Peyer's patch (tissue), 4 donors: ENCODE data around the gene KCTD19. TPM values are rescaled to one million over a fixed set of nuclear protein-coding genes. Genes with fewer than 3 reads are reported as not detected.

Source experiments
- DNase-seq, 3 donors: peaks; one replicate each; pipeline ENCODE4 v3.0.0-alpha.2; 2017 to 2019
- H3K27ac ChIP-seq, 4 donors: fragments of 200-600 bp; sonication (generic); one replicate each; pipeline ENCODE4 v1.5.1; 2016 to 2019
- H3K27me3 ChIP-seq, 2 donors: fragments of 200-600 bp; sonication (generic); one replicate each; pipeline ENCODE4 v1.5.1; 2019
- H3K36me3 ChIP-seq, 3 donors: fragments of 200-600 bp; sonication (generic); one replicate each; pipeline ENCODE4 v1.5.1; 2016 to 2019
- H3K4me1 ChIP-seq, 4 donors: fragments of 200-600 bp; sonication (generic); one replicate each; pipeline ENCODE4 v1.5.1; 2016 to 2019
- H3K4me3 ChIP-seq, 4 donors: fragments of 200-600 bp; sonication (generic); 1 replicate in 3 of 4; 2 replicates in 1 of 4; pipeline ENCODE4 v1.5.1; 2016 to 2019; ENCODE audit warnings: mild to moderate bottlenecking in 1 of 4
- H3K9me3 ChIP-seq, 4 donors: fragments of 200-600 bp; sonication (generic); one replicate each; pipeline ENCODE4 v1.5.1; 2016 to 2019; ENCODE audit warnings: mild to moderate bottlenecking in 1 of 4
- POLR2A ChIP-seq, 2 donors: fragments of 450-650 bp; IDR thresholded peaks; one replicate each; pipeline ENCODE4 v1.5.1; 2017; ENCODE audit warnings: antibody characterized with exemption in 2 of 2, mild to moderate bottlenecking in 2 of 2, moderate library complexity in 2 of 2
- total RNA-seq, 4 donors: library from RNA; depleted of rRNA; stranded (reverse); fragments of >200 nt; gene quantifications; one replicate each; pipeline ENCODE4 v1.1.0, GENCODE V29; 2016
- TF ChIP-seq, protein P1 (sequence below), 6 experiments: fragments of 450-650 bp in 4 of 6; fragments of 200-600 bp in 2 of 6; sonication (generic) in 1 of 6; IDR thresholded peaks; one replicate each; pipeline ENCODE4 v1.5.1; 2017 to 2019; ENCODE audit warnings: antibody characterized with exemption in 6 of 6, mild to moderate bottlenecking in 3 of 6, moderate library complexity in 1 of 6

Gene KCTD19
- total RNA-seq, 4 donors from 2014 or later: not detected

DNA sequence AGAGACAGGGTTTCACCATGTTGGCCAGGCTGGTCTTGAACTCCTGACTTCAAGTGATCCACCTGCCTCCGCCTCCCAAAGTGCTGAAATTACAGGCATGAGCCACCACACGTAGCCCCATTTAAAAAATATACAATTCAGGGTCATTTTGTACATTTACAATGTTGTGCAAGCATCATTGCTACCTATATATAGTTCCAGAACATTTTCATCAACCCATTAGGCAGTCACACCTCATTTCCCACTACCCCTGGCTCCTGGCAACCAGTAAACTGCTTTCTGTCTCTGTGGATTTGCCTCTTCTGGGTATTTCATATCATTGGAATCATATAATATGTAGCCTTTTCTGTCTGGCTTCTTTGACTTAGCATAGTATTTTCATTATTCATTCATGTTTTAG is 6.8 kb upstream of the KCTD19 start:
- Histone ChIP-seq H3K9me3 (peaks cover 0 to 7% (median 1%) of the 10 kb centered on the region in 4 donors), H3K27me3 (no peaks in the 10 kb centered on the region), H3K27ac (no peak overlapping the region), H3K36me3 (no peaks in the 10 kb centered on the region), H3K4me1 (no peaks in the 10 kb centered on the region), H3K4me3 (no peak overlapping the region)
- DNase-seq: no peak
- no peak for TF ChIP-seq POLR2A (IDR thresholded peaks at IDR 0.05)
- TF ChIP-seq, protein P1, sequence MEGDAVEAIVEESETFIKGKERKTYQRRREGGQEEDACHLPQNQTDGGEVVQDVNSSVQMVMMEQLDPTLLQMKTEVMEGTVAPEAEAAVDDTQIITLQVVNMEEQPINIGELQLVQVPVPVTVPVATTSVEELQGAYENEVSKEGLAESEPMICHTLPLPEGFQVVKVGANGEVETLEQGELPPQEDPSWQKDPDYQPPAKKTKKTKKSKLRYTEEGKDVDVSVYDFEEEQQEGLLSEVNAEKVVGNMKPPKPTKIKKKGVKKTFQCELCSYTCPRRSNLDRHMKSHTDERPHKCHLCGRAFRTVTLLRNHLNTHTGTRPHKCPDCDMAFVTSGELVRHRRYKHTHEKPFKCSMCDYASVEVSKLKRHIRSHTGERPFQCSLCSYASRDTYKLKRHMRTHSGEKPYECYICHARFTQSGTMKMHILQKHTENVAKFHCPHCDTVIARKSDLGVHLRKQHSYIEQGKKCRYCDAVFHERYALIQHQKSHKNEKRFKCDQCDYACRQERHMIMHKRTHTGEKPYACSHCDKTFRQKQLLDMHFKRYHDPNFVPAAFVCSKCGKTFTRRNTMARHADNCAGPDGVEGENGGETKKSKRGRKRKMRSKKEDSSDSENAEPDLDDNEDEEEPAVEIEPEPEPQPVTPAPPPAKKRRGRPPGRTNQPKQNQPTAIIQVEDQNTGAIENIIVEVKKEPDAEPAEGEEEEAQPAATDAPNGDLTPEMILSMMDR (IDR thresholded peaks at IDR 0.05): no peak

DNA sequence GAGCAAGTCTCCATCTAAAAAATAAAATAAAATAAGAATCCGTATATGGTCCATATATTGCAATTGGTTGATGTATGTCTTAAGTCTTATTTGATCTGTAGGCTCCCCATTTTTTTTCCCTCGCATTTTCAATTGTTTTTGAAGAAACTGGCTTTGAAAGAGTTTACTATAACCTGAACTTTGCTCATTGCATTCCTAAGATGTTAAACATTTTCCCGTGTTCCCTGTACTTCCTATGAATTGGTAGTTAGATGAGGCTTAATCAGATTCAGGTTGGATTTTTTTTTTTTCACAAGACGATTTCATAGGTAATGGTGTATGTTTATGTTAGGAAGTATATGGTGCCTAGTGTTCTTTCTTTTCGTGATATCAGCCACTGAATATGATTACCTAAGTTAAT is 3.4 kb upstream of the KCTD19 start:
- peaks cover 0 to 5% (median 1%) of the 10 kb centered on the region in 4 donors for H3K9me3 ChIP-seq
- no peak for TF ChIP-seq POLR2A (IDR thresholded peaks at IDR 0.05)
- TF ChIP-seq, protein P1 (IDR thresholded peaks at IDR 0.05): no peak
- no peaks in the 10 kb centered on the region for H3K36me3 ChIP-seq
- H3K4me3 ChIP-seq: no peak overlapping the region
- H3K27ac ChIP-seq: no peak overlapping the region
- H3K4me1 ChIP-seq: peaks cover 0 to 10% (median 5%) of the 10 kb centered on the region in 4 donors
- DNase-seq: no peak
- H3K27me3 ChIP-seq: no peaks in the 10 kb centered on the region

DNA sequence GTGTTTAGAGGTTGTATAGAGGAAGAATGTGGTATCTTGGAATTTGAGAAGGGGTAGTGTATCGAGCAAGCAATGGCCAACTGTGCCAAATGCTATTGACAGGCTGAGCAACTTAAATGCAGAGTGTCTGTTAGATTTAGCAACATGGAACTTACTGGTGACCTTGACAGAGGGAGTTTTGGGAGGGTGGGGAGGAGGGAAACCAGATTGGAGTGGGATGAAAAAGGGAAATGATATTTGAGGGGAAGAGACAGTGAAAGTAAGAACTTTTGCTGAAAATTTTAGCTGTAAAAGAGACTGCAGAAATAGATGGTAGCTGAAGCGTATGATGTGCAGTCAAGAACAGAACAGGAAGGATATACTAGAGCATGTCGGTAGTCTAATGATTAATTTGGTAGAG is 1.2 kb upstream of the KCTD19 start:
- peaks cover 0 to 10% (median 5%) of the 10 kb centered on the region in 4 donors for H3K4me1 ChIP-seq
- no peaks in the 10 kb centered on the region for H3K9me3 ChIP-seq
- no peak overlapping the region for H3K27ac ChIP-seq
- DNase-seq: no peak
- no peaks in the 10 kb centered on the region for H3K36me3 ChIP-seq
- H3K27me3 ChIP-seq: no peaks in the 10 kb centered on the region
- H3K4me3 ChIP-seq: no peak overlapping the region
- no peak for TF ChIP-seq POLR2A (IDR thresholded peaks at IDR 0.05)
- TF ChIP-seq, protein P1 (IDR thresholded peaks at IDR 0.05): no peak

DNA sequence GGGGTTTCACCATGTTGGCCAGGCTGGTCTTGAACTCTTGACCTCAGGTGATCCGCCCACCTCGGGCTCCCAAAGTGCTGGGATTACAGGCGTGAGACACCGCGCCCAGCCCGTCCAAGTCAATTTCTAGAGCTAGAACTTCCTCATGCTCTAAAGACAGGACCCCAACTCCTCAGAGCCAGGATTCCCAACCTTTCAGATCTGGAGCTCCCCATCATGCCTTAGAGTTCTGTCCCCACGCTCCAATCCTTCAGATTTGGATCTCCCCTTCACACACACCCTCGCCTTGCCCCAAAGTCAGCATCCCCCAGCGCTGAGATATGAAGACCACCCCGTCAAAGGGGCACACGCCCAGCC is 448 bp downstream of the KCTD19 start:
- H3K9me3 ChIP-seq: no peaks in the 10 kb centered on the region
- H3K4me3 ChIP-seq: peak overlapping the region; percentile 34 to 71 (median 52)
- no peaks in the 10 kb centered on the region for H3K27me3 ChIP-seq
- peak overlapping the region in 1 of 4 donors; percentile 47 for H3K27ac ChIP-seq
- no peaks in the 10 kb centered on the region for H3K36me3 ChIP-seq
- no peak for TF ChIP-seq POLR2A (IDR thresholded peaks at IDR 0.05)
- TF ChIP-seq, protein P1 (IDR thresholded peaks at IDR 0.05): no peak
- DNase-seq: no peak
- peaks cover 0 to 10% (median 5%) of the 10 kb centered on the region in 4 donors for H3K4me1 ChIP-seq

DNA sequence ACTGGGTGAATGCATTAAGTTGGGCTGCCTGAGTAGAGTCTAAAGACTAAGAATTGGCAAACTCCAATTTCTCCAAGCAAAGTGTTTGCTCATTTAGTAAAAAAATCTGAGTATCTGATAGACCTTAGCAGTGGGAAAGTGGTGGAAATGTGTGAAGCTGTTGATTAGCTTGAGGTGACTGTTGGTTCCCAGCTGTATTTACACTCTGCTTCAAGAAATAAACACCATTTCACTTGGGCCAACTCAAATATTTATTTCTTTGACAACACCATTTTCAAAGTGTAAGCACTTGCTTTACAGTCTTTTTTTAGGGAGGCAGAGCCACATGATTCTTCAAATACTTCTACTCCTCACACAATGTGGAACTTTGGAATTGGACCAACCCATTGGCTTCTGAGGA is 8.7 kb downstream of the KCTD19 start:
- no peak for DNase-seq
- Histone ChIP-seq H3K27ac (no peak overlapping the region), H3K4me3 (no peak overlapping the region), H3K9me3 (no peaks in the 10 kb centered on the region), H3K27me3 (no peaks in the 10 kb centered on the region), H3K4me1 (no peaks in the 10 kb centered on the region), H3K36me3 (no peaks in the 10 kb centered on the region)
- no peak for TF ChIP-seq POLR2A (IDR thresholded peaks at IDR 0.05)
- TF ChIP-seq, protein P1 (IDR thresholded peaks at IDR 0.05): no peak

DNA sequence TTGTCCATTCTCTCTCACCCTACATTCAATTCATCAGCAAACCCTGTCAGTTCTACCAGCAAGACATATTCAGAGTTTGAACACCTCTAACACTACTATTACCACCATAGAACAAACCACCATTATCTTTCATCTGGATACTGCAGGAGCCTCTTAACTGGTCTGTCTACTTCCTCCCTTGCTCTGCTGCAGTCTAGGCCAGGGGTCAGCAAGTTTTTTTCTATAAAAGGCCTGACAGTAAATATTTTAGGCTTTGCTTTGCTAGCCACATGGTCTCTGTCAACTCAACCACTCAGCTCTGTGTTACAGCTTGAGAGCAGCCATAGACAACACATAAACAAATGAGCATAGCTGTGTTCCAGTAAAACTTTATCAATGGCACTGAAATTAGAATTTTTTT is 13.8 kb downstream of the KCTD19 start:
- Histone ChIP-seq H3K27me3 (no peaks in the 10 kb centered on the region), H3K27ac (peak overlapping the region in 2 of 4 donors; percentile 47 to 58), H3K4me3 (no peak overlapping the region), H3K9me3 (no peaks in the 10 kb centered on the region), H3K4me1 (no peaks in the 10 kb centered on the region), H3K36me3 (no peaks in the 10 kb centered on the region)
- TF ChIP-seq POLR2A (IDR thresholded peaks at IDR 0.05): no peak
- TF ChIP-seq, protein P1 (IDR thresholded peaks at IDR 0.05): no peak
- no peak for DNase-seq
